Endodermal cell (in vitro differentiated cells): ENCODE results near the gene HTR1E. TPM values are rescaled to one million over a fixed set of nuclear protein-coding genes. Genes with fewer than 3 reads are reported as not detected.

Experiments
- DNase-seq: peaks from one replicate; pipeline ENCODE4 v3.0.0-alpha.2; 2017
- H3K27ac ChIP-seq: 2 replicates; pipeline ENCODE4 v1.5.1; 2013; ENCODE audit warnings: mild to moderate bottlenecking, low read depth, low read length, moderate library complexity
- H3K27me3 ChIP-seq: 2 replicates; pipeline ENCODE4 v1.6.1; 2013; ENCODE audit warnings: mild to moderate bottlenecking, low read length, moderate library complexity; ENCODE audit not compliant: insufficient read depth, control insufficient read depth, poor library complexity, severe bottlenecking
- H3K36me3 ChIP-seq: 2 replicates; pipeline ENCODE4 v1.7.0; 2013; ENCODE audit warnings: mild to moderate bottlenecking, low read length, moderate library complexity; ENCODE audit not compliant: control insufficient read depth, insufficient read depth
- H3K4me1 ChIP-seq: one replicate; pipeline ENCODE4 v1.7.0; 2013; ENCODE audit warnings: low read length; ENCODE audit not compliant: control insufficient read depth, insufficient read depth
- H3K4me3 ChIP-seq: 2 replicates; pipeline ENCODE4 v1.5.1; 2013; ENCODE audit warnings: mild to moderate bottlenecking, low read length, moderate library complexity
- H3K9ac ChIP-seq: 2 replicates; pipeline ENCODE4 v1.6.1; 2013; ENCODE audit warnings: mild to moderate bottlenecking, low read length, moderate library complexity; ENCODE audit not compliant: poor library complexity, severe bottlenecking; ENCODE audit errors: extremely low read depth
- H3K9me3 ChIP-seq: 2 replicates; pipeline ENCODE4 v1.6.1; 2013; ENCODE audit warnings: mild to moderate bottlenecking, low read length, moderate library complexity; ENCODE audit not compliant: control insufficient read depth
- H3K27ac Mint-ChIP-seq: 2 replicates; pipeline ENCODE4 v1.8.0; 2020; ENCODE audit warnings: mixed read lengths
- H3K27me3 Mint-ChIP-seq: 2 replicates; pipeline ENCODE4 v1.8.0; 2021; ENCODE audit warnings: mild to moderate bottlenecking, mixed read lengths; ENCODE audit not compliant: insufficient read depth
- H3K36me3 Mint-ChIP-seq: 2 replicates; pipeline ENCODE4 v1.8.0; 2020; ENCODE audit warnings: low read depth, mixed read lengths
- H3K4me1 Mint-ChIP-seq: 2 replicates; pipeline ENCODE4 v1.8.0; 2020; ENCODE audit warnings: mixed read lengths
- H3K4me3 Mint-ChIP-seq: 2 replicates; pipeline ENCODE4 v1.8.0; 2020; ENCODE audit warnings: mild to moderate bottlenecking, moderate library complexity, mixed read lengths
- H3K9me3 Mint-ChIP-seq: 2 replicates; pipeline ENCODE4 v1.8.0; 2020; ENCODE audit warnings: mild to moderate bottlenecking, mixed read lengths
- WGBS, 2 experiments: methylation state at CpG; one replicate each; pipeline versions ENCODE4 v1.1.5 to v1.1.7; 2013; ENCODE audit warnings: missing lambda C conversion rate in 2 of 2, mixed read lengths in 1 of 2; ENCODE audit not compliant: insufficient coverage in 1 of 2, insufficient read length in 1 of 2; 5-methylcytosine and 5-hydroxymethylcytosine counted together
- total RNA-seq, 2 donors: library from RNA; stranded (reverse); fragmentation: NEBNext Ultra II Directional in 1 of 2; extraction: Animal tissue kit (Norgen Biotek cat#: 25700) in 1 of 2; gene quantifications; 2 replicates in 1 of 2; 3 replicates in 1 of 2; pipeline ENCODE4 v1.2.1, GENCODE V29; 2021
- TF ChIP-seq, protein P1 (sequence below): fragments of 200-600 bp; sonication (generic); conservative IDR thresholded peaks from 2 replicates; pipeline ENCODE4 v1.5.0; 2021; ENCODE audit warnings: antibody characterized with exemption, mild to moderate bottlenecking

Gene HTR1E
- total RNA-seq, 2 donors from 2014 or later: 1.3 to 3.6 TPM

DNA sequence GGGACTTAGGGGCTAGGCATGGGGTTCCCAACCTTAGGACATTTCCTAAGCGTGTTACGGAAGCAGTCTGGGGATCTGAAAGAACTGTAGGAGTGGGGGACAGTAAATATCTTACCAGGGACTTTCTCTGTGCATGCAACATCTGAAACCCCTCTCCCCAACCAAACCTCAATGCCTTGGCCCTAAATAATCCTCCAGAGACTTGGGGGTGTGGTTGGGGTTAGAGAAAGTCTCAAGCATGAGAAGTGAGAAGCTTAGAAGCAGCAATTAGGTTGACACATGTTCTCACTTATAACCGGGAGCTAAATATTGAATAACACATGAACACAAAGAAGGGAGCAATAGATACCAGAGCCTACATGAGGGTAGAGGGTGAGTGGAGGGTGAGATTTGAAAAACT is 74.7 kb downstream of the HTR1E start:
- WGBS, 2 experiments: 84% methylated on average over 3 of the region's 3 CpGs; no CpG with 5 or more reads in 1 of the 2 experiments
- no peak for DNase-seq
- Histone ChIP-seq H3K4me1 (no peaks in the 10 kb centered on the region), H3K4me3 (no peak overlapping the region), H3K27ac (no peak overlapping the region), H3K36me3 (no peaks in the 10 kb centered on the region), H3K27me3 (no peaks in the 10 kb centered on the region), H3K9me3 (peaks cover 5% of the 10 kb centered on the region), H3K9ac (no peak overlapping the region)
- TF ChIP-seq, protein P1, sequence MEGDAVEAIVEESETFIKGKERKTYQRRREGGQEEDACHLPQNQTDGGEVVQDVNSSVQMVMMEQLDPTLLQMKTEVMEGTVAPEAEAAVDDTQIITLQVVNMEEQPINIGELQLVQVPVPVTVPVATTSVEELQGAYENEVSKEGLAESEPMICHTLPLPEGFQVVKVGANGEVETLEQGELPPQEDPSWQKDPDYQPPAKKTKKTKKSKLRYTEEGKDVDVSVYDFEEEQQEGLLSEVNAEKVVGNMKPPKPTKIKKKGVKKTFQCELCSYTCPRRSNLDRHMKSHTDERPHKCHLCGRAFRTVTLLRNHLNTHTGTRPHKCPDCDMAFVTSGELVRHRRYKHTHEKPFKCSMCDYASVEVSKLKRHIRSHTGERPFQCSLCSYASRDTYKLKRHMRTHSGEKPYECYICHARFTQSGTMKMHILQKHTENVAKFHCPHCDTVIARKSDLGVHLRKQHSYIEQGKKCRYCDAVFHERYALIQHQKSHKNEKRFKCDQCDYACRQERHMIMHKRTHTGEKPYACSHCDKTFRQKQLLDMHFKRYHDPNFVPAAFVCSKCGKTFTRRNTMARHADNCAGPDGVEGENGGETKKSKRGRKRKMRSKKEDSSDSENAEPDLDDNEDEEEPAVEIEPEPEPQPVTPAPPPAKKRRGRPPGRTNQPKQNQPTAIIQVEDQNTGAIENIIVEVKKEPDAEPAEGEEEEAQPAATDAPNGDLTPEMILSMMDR: no peak
- Mint-ChIP-seq H3K27me3 (no peaks in the 10 kb centered on the region), H3K36me3 (peaks cover 2% of the 10 kb centered on the region), H3K27ac (no peak overlapping the region), H3K4me1 (no peaks in the 10 kb centered on the region), H3K9me3 (peaks cover 29% of the 10 kb centered on the region), H3K4me3 (no peak overlapping the region)

DNA sequence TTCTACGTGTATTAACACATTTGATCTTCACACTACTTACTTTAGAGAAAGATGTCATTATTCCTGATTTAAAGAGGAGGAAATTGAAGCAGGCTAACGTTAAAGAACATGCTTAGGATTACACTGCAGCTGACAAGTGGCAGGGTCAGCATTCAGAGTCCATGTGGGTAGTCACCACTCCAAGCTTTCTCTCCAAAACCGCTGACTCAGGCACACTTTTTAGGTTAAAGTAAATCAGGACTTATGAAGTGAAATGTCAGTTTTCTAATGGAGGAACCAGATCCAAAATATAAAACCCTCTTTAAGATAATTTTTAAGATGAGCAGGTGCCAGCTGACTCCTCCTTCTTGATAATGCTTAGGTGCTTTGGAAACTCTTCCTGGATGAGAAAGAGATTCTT is 75.4 kb downstream of the HTR1E start:
- no peak overlapping the region for H3K27ac Mint-ChIP-seq
- no peak overlapping the region for H3K4me3 ChIP-seq
- no peak overlapping the region for H3K9ac ChIP-seq
- peaks cover 26% of the 10 kb centered on the region for H3K9me3 Mint-ChIP-seq
- TF ChIP-seq, protein P1: no peak
- peaks cover 5% of the 10 kb centered on the region for H3K9me3 ChIP-seq
- no peaks in the 10 kb centered on the region for H3K27me3 ChIP-seq
- DNase-seq: no peak
- H3K27ac ChIP-seq: no peak overlapping the region
- no peaks in the 10 kb centered on the region for H3K4me1 Mint-ChIP-seq
- no peak overlapping the region for H3K4me3 Mint-ChIP-seq
- no peaks in the 10 kb centered on the region for H3K36me3 ChIP-seq
- H3K27me3 Mint-ChIP-seq: no peaks in the 10 kb centered on the region
- peaks cover 2% of the 10 kb centered on the region for H3K36me3 Mint-ChIP-seq
- 60 to 88% methylated on average over 1 to 3 of the region's 3 CpGs for WGBS, 2 experiments
- H3K4me1 ChIP-seq: no peaks in the 10 kb centered on the region

DNA sequence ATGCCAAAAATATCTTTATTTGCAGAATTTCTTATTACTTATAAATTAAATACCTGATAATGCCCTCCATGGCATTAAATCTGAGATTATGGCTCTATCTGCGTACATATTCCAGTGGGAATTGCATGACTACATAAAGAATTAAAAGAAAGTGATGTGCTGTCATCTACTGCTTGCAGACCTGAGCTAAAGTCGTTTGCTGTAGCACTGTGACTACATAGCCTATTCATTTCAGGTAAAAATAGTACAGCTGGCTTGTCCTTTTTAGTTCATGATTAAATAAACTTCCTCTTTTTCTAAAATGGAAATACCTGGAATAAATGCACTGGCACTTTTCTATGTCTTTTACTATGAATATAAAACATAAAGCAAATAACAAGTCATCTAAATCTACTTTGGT is 79.4 kb downstream of the HTR1E start:
- Histone ChIP-seq H3K9ac (no peak overlapping the region), H3K4me1 (no peaks in the 10 kb centered on the region), H3K27ac (no peak overlapping the region), H3K27me3 (no peaks in the 10 kb centered on the region), H3K4me3 (no peak overlapping the region), H3K9me3 (no peaks in the 10 kb centered on the region), H3K36me3 (no peaks in the 10 kb centered on the region)
- Mint-ChIP-seq H3K4me3 (no peak overlapping the region), H3K9me3 (peaks cover 6% of the 10 kb centered on the region), H3K27me3 (no peaks in the 10 kb centered on the region), H3K4me1 (no peaks in the 10 kb centered on the region), H3K36me3 (peaks cover 2% of the 10 kb centered on the region), H3K27ac (no peak overlapping the region)
- DNase-seq: no peak
- 88% methylated on average over 2 of the region's 2 CpGs for WGBS, 2 experiments
- TF ChIP-seq, protein P1: no peak
